Sigmoid colon (tissue), 4 donors: ENCODE data around the gene GORAB.

Source experiments
- CTCF ChIP-seq, 4 experiments: fragments of 450-650 bp in 3 of 4; fragments of 200-600 bp in 1 of 4; IDR thresholded peaks; one replicate each; pipeline ENCODE4 v1.5.1; 2016 to 2019; ENCODE audit warnings: antibody characterized with exemption in 4 of 4, mild to moderate bottlenecking in 3 of 4, moderate library complexity in 2 of 4
- EP300 ChIP-seq, 4 donors: sonication (generic); formaldehyde crosslinking; IDR thresholded peaks; one replicate each; pipeline ENCODE4 v1.6.1; 2017; ENCODE audit warnings: antibody characterized with exemption in 4 of 4
- POLR2A ChIP-seq, 2 donors: fragments of 450-650 bp; IDR thresholded peaks; one replicate each; pipeline ENCODE4 v1.6.1; 2016; ENCODE audit warnings: antibody characterized with exemption in 2 of 2, mild to moderate bottlenecking in 2 of 2, moderate library complexity in 2 of 2

GRCh38 chr1:170510163-170510562 lies 21.8 kb upstream of the GORAB start:
- no peak for TF ChIP-seq POLR2A (IDR thresholded peaks at IDR 0.05)
- TF ChIP-seq EP300 (IDR thresholded peaks at IDR 0.05): no peak
- TF ChIP-seq CTCF (IDR thresholded peaks at IDR 0.05): no peak
